OCI-LY3 (cell line): ENCODE results near the gene ICAM1.

Source experiments
- EZH2phosphoT487 ChIP-seq: fragments of 200-600 bp; shearing (Covaris generic); IDR thresholded peaks from 2 replicates; pipeline ENCODE4 v1.6.1; 2018; ENCODE audit warnings: antibody characterized with exemption, mixed run types, low read depth
- TF ChIP-seq, protein P1 (sequence below): fragments of 200-600, 300-600 bp; sonication (generic); IDR thresholded peaks from 2 replicates; pipeline ENCODE4 v1.5.1; 2014; ENCODE audit warnings: antibody characterized with exemption, low read length, low read depth

- TF ChIP-seq, protein P1, sequence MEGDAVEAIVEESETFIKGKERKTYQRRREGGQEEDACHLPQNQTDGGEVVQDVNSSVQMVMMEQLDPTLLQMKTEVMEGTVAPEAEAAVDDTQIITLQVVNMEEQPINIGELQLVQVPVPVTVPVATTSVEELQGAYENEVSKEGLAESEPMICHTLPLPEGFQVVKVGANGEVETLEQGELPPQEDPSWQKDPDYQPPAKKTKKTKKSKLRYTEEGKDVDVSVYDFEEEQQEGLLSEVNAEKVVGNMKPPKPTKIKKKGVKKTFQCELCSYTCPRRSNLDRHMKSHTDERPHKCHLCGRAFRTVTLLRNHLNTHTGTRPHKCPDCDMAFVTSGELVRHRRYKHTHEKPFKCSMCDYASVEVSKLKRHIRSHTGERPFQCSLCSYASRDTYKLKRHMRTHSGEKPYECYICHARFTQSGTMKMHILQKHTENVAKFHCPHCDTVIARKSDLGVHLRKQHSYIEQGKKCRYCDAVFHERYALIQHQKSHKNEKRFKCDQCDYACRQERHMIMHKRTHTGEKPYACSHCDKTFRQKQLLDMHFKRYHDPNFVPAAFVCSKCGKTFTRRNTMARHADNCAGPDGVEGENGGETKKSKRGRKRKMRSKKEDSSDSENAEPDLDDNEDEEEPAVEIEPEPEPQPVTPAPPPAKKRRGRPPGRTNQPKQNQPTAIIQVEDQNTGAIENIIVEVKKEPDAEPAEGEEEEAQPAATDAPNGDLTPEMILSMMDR: no peak
- no peak for TF ChIP-seq EZH2phosphoT487
Observed at GRCh38 chr19:10237702-10238101, 33.2 kb upstream of the ICAM1 start.
